K562 (cell line): Measurements from ENCODE around the gene ARSI. TPM values are rescaled to one million over a fixed set of nuclear protein-coding genes. Genes with fewer than 3 reads are reported as not detected.
A peak's percentile ranks its signal among the peaks of the same experiment; 100 is the strongest.

ENCODE experiments used
- ATAC-seq: fragments of 200-7000 bp; cut with Tn5 transposase; 3 replicates; pipeline ENCODE4 v1.9.1; 2020; ENCODE audit warnings: moderate library complexity
- BruUV-seq: library from RNA; stranded (reverse); fragments of 400-500 nt; replicated peaks from 2 replicates; lab custom pipeline; 2021; lab: Mats Ljungman, UMichigan
- CTCF ChIA-PET: fragments of 300-600 bp; formaldehyde crosslinking; extraction: SDS; loops from one replicate; lab custom pipeline; 2021; ENCODE audit warnings: low intra/inter-chr PET ratio; lab: Yijun Ruan, JAX
- POLR2A ChIA-PET: fragments of 300-600, 350-650 bp; sonication (Branson Sonifier 250); formaldehyde crosslinking; extraction: SDS; loops from one replicate; lab custom pipeline; 2021; ENCODE audit warnings: antibody characterized with exemption, inconsistent platforms; lab: Yijun Ruan, JAX
- DNase-seq, 4 experiments: peaks; one replicate each; pipeline versions ENCODE4 v3.0.0 to v3.0.0-alpha.2; 2011 to 2018; ENCODE audit warnings: low spot score in 3 of 4, mixed read lengths in 3 of 4; ENCODE audit errors: extremely low read depth in 1 of 4
- FAIRE-seq: peaks from 2 replicates; lab custom pipeline; 2011; peaks lifted over from hg19 to GRCh38; lab: Jason Lieb, UNC
- H2AFZ ChIP-seq: 2 replicates; pipeline ENCODE4 v1.6.0; 2011; ENCODE audit warnings: low read depth, low read length, control low read depth, inconsistent platforms
- H3K27ac ChIP-seq: fragments of 200-600 bp; 3 replicates; pipeline ENCODE4 v1.8.0; 2011; ENCODE audit warnings: low read depth, mild to moderate bottlenecking, control low read depth, inconsistent platforms, low read length, moderate library complexity, mixed read lengths; ENCODE audit errors: extremely low read depth
- H3K27me3 ChIP-seq, 2 experiments: fragments of 300-600 bp in 1 of 2; 2 replicates in 1 of 2; 3 replicates in 1 of 2; pipeline versions ENCODE4 v1.6.0 to v1.8.0; 2011; ENCODE audit warnings: inconsistent platforms in 2 of 2, low read length in 2 of 2, mild to moderate bottlenecking in 1 of 2, mixed read lengths in 1 of 2, moderate library complexity in 1 of 2; ENCODE audit not compliant: control insufficient read depth in 2 of 2, insufficient read depth in 2 of 2
- H3K36me3 ChIP-seq: fragments of 300-600 bp; 3 replicates; pipeline ENCODE4 v1.8.0; 2011; ENCODE audit warnings: mild to moderate bottlenecking, low read length, inconsistent platforms; ENCODE audit not compliant: control insufficient read depth, insufficient read depth
- H3K4me1 ChIP-seq, 2 experiments: fragments of 200-600 bp in 1 of 2; replicated peaks in 1 of 2; 2 replicates in 1 of 2; 3 replicates in 1 of 2; pipeline versions ENCODE4 v1.5.1 to v1.8.0; 2011; ENCODE audit warnings: inconsistent platforms in 2 of 2, low read length in 2 of 2, mild to moderate bottlenecking in 1 of 2, mixed read lengths in 1 of 2, moderate library complexity in 1 of 2; ENCODE audit not compliant: control insufficient read depth in 2 of 2, insufficient read depth in 2 of 2
- H3K4me2 ChIP-seq: 2 replicates; pipeline ENCODE4 v1.6.1; 2011; ENCODE audit warnings: low read length, control low read depth, inconsistent platforms, mixed read lengths; ENCODE audit not compliant: insufficient read depth
- H3K4me3 ChIP-seq: fragments of 200-600 bp; sonication (generic), shearing (Covaris generic); 2 replicates; pipeline ENCODE4 v1.5.1; 2016; ENCODE audit warnings: control low read depth, inconsistent platforms
- H3K79me2 ChIP-seq: fragments of 200-600 bp; 3 replicates; pipeline ENCODE4 v1.8.0; 2011; ENCODE audit warnings: low read length, inconsistent platforms; ENCODE audit not compliant: control insufficient read depth, insufficient read depth
- H3K9ac ChIP-seq, 2 experiments: 2 replicates each; pipeline versions ENCODE4 v1.6.0 to v1.6.1; 2011; ENCODE audit warnings: low read depth in 2 of 2, low read length in 2 of 2, control low read depth in 1 of 2, inconsistent platforms in 1 of 2, mild to moderate bottlenecking in 1 of 2, mixed read lengths in 1 of 2; ENCODE audit not compliant: insufficient read depth in 1 of 2
- H3K9me1 ChIP-seq: one replicate; pipeline ENCODE4 v1.6.0; 2011; ENCODE audit warnings: inconsistent platforms, mild to moderate bottlenecking, low read length, moderate library complexity; ENCODE audit not compliant: control insufficient read depth, insufficient read depth
- H3K9me3 ChIP-seq: replicated peaks from 2 replicates; pipeline ENCODE4 v1.5.1; 2011; ENCODE audit warnings: low read depth, low read length, inconsistent platforms; ENCODE audit not compliant: control insufficient read depth, insufficient read depth
- H4K20me1 ChIP-seq: replicated peaks from 2 replicates; pipeline ENCODE4 v1.6.1; 2011; ENCODE audit warnings: low read length, inconsistent platforms, mixed read lengths; ENCODE audit not compliant: control insufficient read depth, insufficient read depth
- MEIS2 ChIP-seq: fragments of 450-650 bp; IDR thresholded peaks from 2 replicates; pipeline ENCODE4 v1.6.1; 2014; ENCODE audit warnings: mild to moderate bottlenecking; ENCODE audit not compliant: partially characterized antibody
- SPI1 ChIP-seq: IDR thresholded peaks from 2 replicates; pipeline ENCODE4 v1.6.1; 2011; ENCODE audit warnings: low read depth, low read length, control low read depth, borderline replicate concordance
- WGBS: fragments of 100-300 bp; shearing (Covaris generic); methylation state at CpG from one replicate; pipeline ENCODE4 v1.1.6; 2016; ENCODE audit warnings: low coverage, mixed read lengths; ENCODE audit not compliant: insufficient coverage; ENCODE audit errors: missing lambda C conversion rate; 5-methylcytosine and 5-hydroxymethylcytosine counted together
- in situ Hi-C: fragments of 300-500 bp; cut with MboI; formaldehyde crosslinking; loops from 4 replicates; pipeline ENCODE4 v1.15.0; 2018; ENCODE audit warnings: inconsistent platforms, mixed read lengths
- intact Hi-C: fragments of 100-400 bp; cut with micrococcal nuclease; formaldehyde crosslinking; loops from 2 replicates; pipeline ENCODE4 v1.14.2; 2022
- polyA plus RNA-seq, 8 experiments: library from polyadenylated mRNA; depleted of rRNA in 4 of 8; stranded (reverse) in 5 of 8; unstranded in 3 of 8; fragments of >200 nt; fragmentation: Nextera tagmentation in 2 of 8; fragmentation: Illumina TruSeq in 1 of 8; extraction: Ambion mirVana in 2 of 8; extraction: Trizol in 1 of 8; gene quantifications; 2 replicates each; pipeline versions ENCODE4 v1.2.1 to v1.2.3, GENCODE V29; 2011 to 2014; ENCODE audit warnings: inconsistent platforms in 1 of 8, missing spikeins in 1 of 8
- total RNA-seq, 7 experiments: library from RNA; depleted of rRNA in 6 of 7; stranded (reverse); fragments of >200 nt in 6 of 7; fragmentation: Illumina TruSeq in 2 of 7; extraction: Trizol in 2 of 7; gene quantifications; 2 replicates each; pipeline versions ENCODE4 v1.2.1 to v1.2.3, GENCODE V29; 2011 to 2021; ENCODE audit warnings: low replicate concordance in 1 of 7
- TF ChIP-seq, protein P1 (sequence below): IDR thresholded peaks from 2 replicates; pipeline ENCODE4 v1.6.1; 2012; ENCODE audit warnings: low read depth, low read length, improper control_type of control experiment, borderline replicate concordance
- TF ChIP-seq, protein P2 (sequence below), 2 experiments: IDR thresholded peaks in 1 of 2; conservative IDR thresholded peaks in 1 of 2; 2 replicates each; pipeline ENCODE4 v1.6.1; 2016; ENCODE audit warnings: low read depth in 2 of 2, mild to moderate bottlenecking in 1 of 2, missing compliant biosample characterization in 1 of 2, missing genetic modification characterization in 1 of 2, moderate library complexity in 1 of 2

The ARSI gene
- total and polyA plus RNA-seq, 9 of the 15 experiments (the other 6 are each of a cell fraction or from before 2014, with no cell fraction given) = 0.04 to 0.07 TPM; not detected in 7

DNA sequence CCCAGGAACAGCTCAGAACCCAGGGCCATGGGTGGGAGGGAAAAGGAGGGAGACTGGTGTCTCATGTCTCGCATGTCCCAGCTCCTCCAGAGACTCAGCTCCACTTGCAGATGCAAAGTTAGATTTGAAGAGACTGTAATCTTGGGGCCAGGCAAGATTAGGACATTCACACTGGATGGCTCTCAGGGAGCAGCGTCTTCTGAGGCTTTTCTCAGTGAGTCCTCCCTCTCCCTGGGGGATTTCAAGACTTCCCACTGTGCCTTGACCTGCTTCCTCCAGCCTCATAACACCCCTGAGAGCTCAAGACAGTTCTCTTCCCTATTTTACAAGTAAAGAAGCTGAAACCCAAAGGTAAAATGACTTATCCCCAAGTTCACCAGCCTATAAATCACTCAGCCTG is 44.3 kb upstream of the ARSI start:
- ChIA-PET POLR2A (interaction anchor here (1.0 kb wide), 1 partner anchor 18 kb away, joined by 3 read pairs; no protein-coding TSS in a partner anchor), CTCF (interaction anchor here (0.6 kb wide), 1 partner anchor 643 kb away, joined by 3 read pairs; no protein-coding TSS in a partner anchor)
- Histone ChIP-seq H3K9me1 (no peaks in the 10 kb centered on the region), H2AFZ (0 out of 2 replicates have a peak overlapping the region, but pooled peaks have one; percentile 23), H3K9ac (no peak overlapping the region), H4K20me1 (0 out of 2 replicates have a peak, but pooled peaks cover 5% of the 10 kb centered on the region), H3K4me2 (no peak overlapping the region), H3K36me3 (no peaks in the 10 kb centered on the region), H3K4me1 (no peaks in the 10 kb centered on the region; a peak in 1 of 5 replicates), H3K9me3 (no peaks in the 10 kb centered on the region), H3K4me3 (no peak overlapping the region), H3K27me3 (peaks cover 11 to 19% of the 10 kb centered on the region in 2 experiments; a peak in 4 of 5 replicates), H3K27ac (no peak overlapping the region), H3K79me2 (no peaks in the 10 kb centered on the region)
- TF ChIP-seq, protein P1, sequence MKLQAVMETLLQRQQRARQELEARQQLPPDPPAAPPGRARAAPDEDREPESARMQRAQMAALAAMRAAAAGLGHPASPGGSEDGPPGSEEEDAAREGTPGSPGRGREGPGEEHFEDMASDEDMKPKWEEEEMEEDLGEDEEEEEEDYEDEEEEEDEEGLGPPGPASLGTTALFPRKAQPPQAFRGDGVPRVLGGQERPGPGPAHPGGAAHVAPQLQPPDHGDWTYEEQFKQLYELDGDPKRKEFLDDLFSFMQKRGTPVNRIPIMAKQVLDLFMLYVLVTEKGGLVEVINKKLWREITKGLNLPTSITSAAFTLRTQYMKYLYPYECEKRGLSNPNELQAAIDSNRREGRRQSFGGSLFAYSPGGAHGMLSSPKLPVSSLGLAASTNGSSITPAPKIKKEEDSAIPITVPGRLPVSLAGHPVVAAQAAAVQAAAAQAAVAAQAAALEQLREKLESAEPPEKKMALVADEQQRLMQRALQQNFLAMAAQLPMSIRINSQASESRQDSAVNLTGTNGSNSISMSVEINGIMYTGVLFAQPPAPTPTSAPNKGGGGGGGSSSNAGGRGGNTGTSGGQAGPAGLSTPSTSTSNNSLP = no peak
- TF ChIP-seq SPI1 (0 out of 2 replicates have a peak, but pooled peaks have one; percentile 6), MEIS2 (peak; percentile 24)
- TF ChIP-seq, protein P2, sequence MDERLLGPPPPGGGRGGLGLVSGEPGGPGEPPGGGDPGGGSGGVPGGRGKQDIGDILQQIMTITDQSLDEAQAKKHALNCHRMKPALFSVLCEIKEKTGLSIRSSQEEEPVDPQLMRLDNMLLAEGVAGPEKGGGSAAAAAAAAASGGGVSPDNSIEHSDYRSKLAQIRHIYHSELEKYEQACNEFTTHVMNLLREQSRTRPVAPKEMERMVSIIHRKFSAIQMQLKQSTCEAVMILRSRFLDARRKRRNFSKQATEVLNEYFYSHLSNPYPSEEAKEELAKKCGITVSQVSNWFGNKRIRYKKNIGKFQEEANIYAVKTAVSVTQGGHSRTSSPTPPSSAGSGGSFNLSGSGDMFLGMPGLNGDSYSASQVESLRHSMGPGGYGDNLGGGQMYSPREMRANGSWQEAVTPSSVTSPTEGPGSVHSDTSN (CRISPR knock-in tag; IDR thresholded peaks at IDR 0.05; ENCODE audit: low read depth) = no peak
- TF ChIP-seq, protein P2 (tag; conservative IDR thresholded peaks at IDR 0.05; ENCODE audit: low read depth) = 0 out of 2 replicates have a peak, but pooled peaks have one; percentile 18
- WGBS = 9% methylated on average over 1 of the region's 2 CpGs
- DNase-seq (no peak), FAIRE-seq (no peak), ATAC-seq (no peak)
- intact Hi-C loops = no loop called here
- no TSS peak for BruUV-seq
- in situ Hi-C loops = loop anchor here (5.0 kb wide), 1 partner anchor 75 kb away; no protein-coding TSS in a partner anchor
